Right atrium auricular region (tissue), 2 donors: ENCODE data around the gene PIK3C3. TPM values are rescaled to one million over a fixed set of nuclear protein-coding genes. Genes with fewer than 3 reads are reported as not detected.
"Not testable (repeated sequence)": the region's sequence is repeated elsewhere in the genome, so short reads cannot be mapped to it uniquely, and the experiment has no call there.

Experiments used
- DNase-seq: peaks from one replicate; pipeline ENCODE4 v3.0.0-alpha.2; 2019; ENCODE audit warnings: low spot score
- H3K27ac ChIP-seq, 2 donors: fragments of 200-600 bp; sonication (generic); 1 replicate in 1 of 2; 2 replicates in 1 of 2; pipeline ENCODE4 v1.5.1; 2016 to 2019
- H3K27me3 ChIP-seq, 2 donors: fragments of 200-600 bp; sonication (generic); one replicate each; pipeline versions ENCODE4 v1.5.1 to v1.6.0; 2017 to 2019
- H3K36me3 ChIP-seq: fragments of 200-600 bp; sonication (generic); one replicate; pipeline ENCODE4 v1.5.1; 2016
- H3K4me1 ChIP-seq, 2 donors: fragments of 200-600 bp; sonication (generic); one replicate each; pipeline versions ENCODE4 v1.5.1 to v1.6.0; 2017 to 2019
- H3K4me3 ChIP-seq, 2 donors: fragments of 200-600 bp; sonication (generic); 1 replicate in 1 of 2; 2 replicates in 1 of 2; pipeline ENCODE4 v1.5.1; 2017 to 2019; ENCODE audit warnings: mild to moderate bottlenecking in 1 of 2, moderate library complexity in 1 of 2
- H3K9me3 ChIP-seq, 2 donors: fragments of 200-600 bp; sonication (generic); one replicate each; pipeline ENCODE4 v1.5.1; 2019
- total RNA-seq, 2 donors: library from RNA; depleted of rRNA; stranded (reverse); fragments of >200 nt; gene quantifications; one replicate each; pipeline ENCODE4 v1.1.0, GENCODE V29; 2016
- TF ChIP-seq, protein P1 (sequence below), 2 donors: fragments of 200-600 bp; sonication (generic); IDR thresholded peaks; one replicate each; pipeline ENCODE4 v1.5.1; 2019; ENCODE audit warnings: antibody characterized with exemption in 2 of 2

The PIK3C3 gene
- total RNA-seq, 2 donors from 2014 or later = 17.9 to 32.2 TPM

DNA sequence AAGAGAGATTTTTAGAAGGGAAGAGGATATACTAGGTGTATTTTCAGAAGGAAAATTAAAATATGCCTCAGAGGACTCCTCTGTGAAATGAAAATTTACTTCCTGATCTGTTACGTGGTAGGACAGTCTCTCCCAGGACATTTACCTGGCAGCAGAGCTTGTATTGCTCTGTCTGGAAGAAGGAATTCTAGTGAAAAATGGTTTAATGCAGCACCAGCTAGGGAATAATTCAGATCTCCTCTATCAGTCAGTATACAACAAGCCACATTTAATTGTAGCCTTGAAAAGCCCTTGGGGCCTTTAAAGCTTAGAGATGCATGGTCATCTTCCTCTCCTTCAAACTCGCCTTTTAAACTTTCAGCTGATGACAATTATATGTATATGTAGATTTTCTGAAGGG lies 49.6 kb downstream of the PIK3C3 start:
- H3K36me3 ChIP-seq = peaks cover 46% of the 10 kb centered on the region

DNA sequence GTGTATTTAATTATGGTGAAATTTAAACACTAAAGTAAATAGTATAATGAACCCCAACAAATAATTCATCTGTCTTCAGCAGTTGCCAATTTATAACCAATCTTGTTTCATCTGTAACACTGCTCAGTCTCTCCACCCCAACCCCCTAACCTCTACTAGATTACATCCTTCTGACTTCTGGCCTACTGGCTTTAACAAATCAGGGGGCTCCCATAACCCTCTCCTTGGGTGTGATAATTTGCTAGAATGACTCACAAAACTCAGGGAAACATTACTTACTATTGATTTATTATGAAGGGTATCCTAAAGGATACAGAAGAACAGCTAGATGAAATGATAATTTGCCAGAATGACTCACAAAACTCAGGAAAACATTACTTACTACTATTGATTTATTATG lies 50.7 kb downstream of the PIK3C3 start:
- H3K4me3 ChIP-seq = no peak overlapping the region
- H3K27ac ChIP-seq = no peak overlapping the region
- H3K9me3 ChIP-seq = no peaks in the 10 kb centered on the region
- no peak for DNase-seq
- peaks cover 35% of the 10 kb centered on the region for H3K36me3 ChIP-seq
- H3K27me3 ChIP-seq = no peaks in the 10 kb centered on the region
- TF ChIP-seq, protein P1, sequence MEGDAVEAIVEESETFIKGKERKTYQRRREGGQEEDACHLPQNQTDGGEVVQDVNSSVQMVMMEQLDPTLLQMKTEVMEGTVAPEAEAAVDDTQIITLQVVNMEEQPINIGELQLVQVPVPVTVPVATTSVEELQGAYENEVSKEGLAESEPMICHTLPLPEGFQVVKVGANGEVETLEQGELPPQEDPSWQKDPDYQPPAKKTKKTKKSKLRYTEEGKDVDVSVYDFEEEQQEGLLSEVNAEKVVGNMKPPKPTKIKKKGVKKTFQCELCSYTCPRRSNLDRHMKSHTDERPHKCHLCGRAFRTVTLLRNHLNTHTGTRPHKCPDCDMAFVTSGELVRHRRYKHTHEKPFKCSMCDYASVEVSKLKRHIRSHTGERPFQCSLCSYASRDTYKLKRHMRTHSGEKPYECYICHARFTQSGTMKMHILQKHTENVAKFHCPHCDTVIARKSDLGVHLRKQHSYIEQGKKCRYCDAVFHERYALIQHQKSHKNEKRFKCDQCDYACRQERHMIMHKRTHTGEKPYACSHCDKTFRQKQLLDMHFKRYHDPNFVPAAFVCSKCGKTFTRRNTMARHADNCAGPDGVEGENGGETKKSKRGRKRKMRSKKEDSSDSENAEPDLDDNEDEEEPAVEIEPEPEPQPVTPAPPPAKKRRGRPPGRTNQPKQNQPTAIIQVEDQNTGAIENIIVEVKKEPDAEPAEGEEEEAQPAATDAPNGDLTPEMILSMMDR (IDR thresholded peaks at IDR 0.05) = no peak
- no peaks in the 10 kb centered on the region for H3K4me1 ChIP-seq

More for the DNA sequence above, 49.6 kb downstream of the PIK3C3 start:
- H3K27ac ChIP-seq = no peak overlapping the region
- DNase-seq = no peak
- no peaks in the 10 kb centered on the region for H3K4me1 ChIP-seq
- H3K9me3 ChIP-seq = no peaks in the 10 kb centered on the region
- TF ChIP-seq, protein P1 (IDR thresholded peaks at IDR 0.05) = no peak
- H3K27me3 ChIP-seq = no peaks in the 10 kb centered on the region
- H3K4me3 ChIP-seq = no peak overlapping the region

DNA sequence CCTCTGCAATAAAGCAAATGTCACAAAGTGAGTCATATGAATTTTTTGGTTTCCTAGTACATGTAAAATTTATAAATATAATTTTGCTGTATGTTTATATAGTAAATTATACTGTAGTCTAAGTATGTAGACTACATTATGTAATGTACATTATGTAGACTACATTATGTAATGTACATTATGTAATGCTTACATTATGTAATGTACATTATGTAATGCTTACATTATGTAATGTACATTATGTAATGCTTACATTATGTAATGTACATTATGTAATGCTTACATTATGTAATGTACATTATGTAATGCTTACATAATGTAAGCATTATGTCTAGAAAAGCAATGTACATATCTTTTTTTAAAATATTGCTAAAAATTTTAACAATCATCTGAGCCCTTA lies 54.4 kb downstream of the PIK3C3 start:
- H3K27ac ChIP-seq, H3K4me3 ChIP-seq, H3K9me3 ChIP-seq, H3K4me1 ChIP-seq, H3K27me3 ChIP-seq, DNase-seq: not testable (repeated sequence)
- peaks cover 44% of the 10 kb centered on the region for H3K36me3 ChIP-seq

DNA sequence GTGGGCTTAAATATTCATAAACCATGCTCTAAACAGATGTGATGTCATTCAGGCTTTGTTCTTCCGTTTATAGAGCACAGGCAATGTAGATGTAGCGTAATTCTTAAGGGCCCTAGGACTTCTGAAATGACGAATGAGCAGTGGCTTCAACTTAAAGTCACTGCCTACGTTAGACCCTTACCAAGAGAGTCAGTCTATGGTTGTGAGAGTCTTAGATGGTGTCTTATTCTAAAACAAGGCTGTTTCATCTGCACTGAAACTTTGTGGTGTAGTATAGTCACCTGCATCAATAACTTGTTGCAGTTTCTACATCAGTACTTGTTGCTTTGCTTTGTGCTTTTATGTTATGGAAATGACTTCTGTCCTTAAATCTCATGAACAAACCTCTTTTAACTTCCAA lies 56.0 kb downstream of the PIK3C3 start:
- Histone ChIP-seq H3K27me3 (no peaks in the 10 kb centered on the region), H3K27ac (no peak overlapping the region), H3K4me1 (no peaks in the 10 kb centered on the region), H3K4me3 (no peak overlapping the region), H3K9me3 (no peaks in the 10 kb centered on the region), H3K36me3 (peaks cover 45% of the 10 kb centered on the region)
- TF ChIP-seq, protein P1 (IDR thresholded peaks at IDR 0.05) = no peak
- DNase-seq = no peak

DNA sequence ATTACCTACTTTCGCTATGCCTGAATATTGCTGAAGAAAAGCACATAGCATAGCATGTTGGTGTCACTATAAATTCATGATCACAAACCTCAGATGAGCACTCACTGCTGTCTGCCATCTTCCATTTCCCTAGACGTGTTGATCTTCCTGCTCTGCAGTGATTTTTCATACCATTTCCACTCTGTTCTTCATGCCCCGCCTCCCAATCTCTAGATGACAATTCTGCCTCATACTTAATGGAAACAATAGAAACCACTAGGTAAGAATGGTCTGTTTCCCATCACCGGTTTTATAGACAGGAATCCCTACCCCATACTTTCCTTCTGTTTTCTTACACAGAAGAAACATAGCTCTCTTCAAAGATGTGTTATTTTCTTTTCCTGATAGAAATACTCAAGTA lies 63.8 kb downstream of the PIK3C3 start:
- Histone ChIP-seq H3K36me3 (peaks cover 45% of the 10 kb centered on the region), H3K9me3 (no peaks in the 10 kb centered on the region), H3K4me1 (no peaks in the 10 kb centered on the region), H3K27ac (no peak overlapping the region), H3K4me3 (no peak overlapping the region), H3K27me3 (no peaks in the 10 kb centered on the region)
- TF ChIP-seq, protein P1 (IDR thresholded peaks at IDR 0.05) = no peak
- no peak for DNase-seq

DNA sequence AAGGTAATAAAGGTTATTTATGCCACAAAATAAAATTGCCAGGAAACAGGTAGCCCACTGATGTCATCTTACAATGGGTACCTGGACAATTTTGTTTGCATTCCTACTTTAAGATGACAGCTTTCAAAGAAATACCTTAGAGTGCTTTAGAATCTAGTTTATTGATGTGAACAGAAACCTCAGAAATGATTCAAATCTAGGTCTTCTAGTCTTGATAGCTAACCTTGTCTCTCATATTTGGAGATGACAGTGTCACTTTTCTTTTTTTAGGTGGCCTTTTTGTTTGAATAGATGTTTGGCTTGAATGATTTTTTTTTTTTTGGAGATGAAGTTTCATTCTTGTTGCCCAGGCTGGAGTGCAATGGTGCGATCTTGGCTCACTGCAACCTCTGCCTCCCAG lies 69.1 kb downstream of the PIK3C3 start:
- TF ChIP-seq, protein P1 (IDR thresholded peaks at IDR 0.05) = no peak
- Histone ChIP-seq H3K27me3 (no peaks in the 10 kb centered on the region), H3K4me3 (no peak overlapping the region), H3K9me3 (no peaks in the 10 kb centered on the region), H3K4me1 (no peaks in the 10 kb centered on the region), H3K27ac (no peak overlapping the region), H3K36me3 (peaks cover 23% of the 10 kb centered on the region)
- no peak for DNase-seq
